Panc1 (cell line): Measurements from ENCODE around the gene C19orf81.
"Not testable (repeated sequence)": the region's sequence is repeated elsewhere in the genome, so short reads cannot be mapped to it uniquely, and the experiment has no call there.

Experiments used
- CTCF ChIP-seq: fragments of 450-650 bp; IDR thresholded peaks from 2 replicates; pipeline ENCODE4 v1.5.1; 2017; ENCODE audit warnings: mild to moderate bottlenecking
- POLR2AphosphoS5 ChIP-seq: IDR thresholded peaks from 2 replicates; pipeline ENCODE4 v1.6.1; 2012; ENCODE audit warnings: mild to moderate bottlenecking, low read depth, low read length, moderate library complexity
- SIN3A ChIP-seq: IDR thresholded peaks from 2 replicates; pipeline ENCODE4 v1.6.1; 2012; ENCODE audit warnings: low read depth, mild to moderate bottlenecking, low read length, moderate library complexity, borderline replicate concordance; ENCODE audit not compliant: insufficient read depth
- TF ChIP-seq, protein P1 (sequence below), 2 experiments: IDR thresholded peaks; 2 replicates each; pipeline ENCODE4 v1.6.1; 2011 to 2012; ENCODE audit warnings: low read depth in 2 of 2, control low read depth in 1 of 2, low read length in 1 of 2, mild to moderate bottlenecking in 1 of 2, moderate library complexity in 1 of 2; ENCODE audit not compliant: insufficient read depth in 1 of 2

- not testable (repeated sequence) for TF ChIP-seq CTCF, POLR2AphosphoS5, SIN3A
- TF ChIP-seq, protein P1, sequence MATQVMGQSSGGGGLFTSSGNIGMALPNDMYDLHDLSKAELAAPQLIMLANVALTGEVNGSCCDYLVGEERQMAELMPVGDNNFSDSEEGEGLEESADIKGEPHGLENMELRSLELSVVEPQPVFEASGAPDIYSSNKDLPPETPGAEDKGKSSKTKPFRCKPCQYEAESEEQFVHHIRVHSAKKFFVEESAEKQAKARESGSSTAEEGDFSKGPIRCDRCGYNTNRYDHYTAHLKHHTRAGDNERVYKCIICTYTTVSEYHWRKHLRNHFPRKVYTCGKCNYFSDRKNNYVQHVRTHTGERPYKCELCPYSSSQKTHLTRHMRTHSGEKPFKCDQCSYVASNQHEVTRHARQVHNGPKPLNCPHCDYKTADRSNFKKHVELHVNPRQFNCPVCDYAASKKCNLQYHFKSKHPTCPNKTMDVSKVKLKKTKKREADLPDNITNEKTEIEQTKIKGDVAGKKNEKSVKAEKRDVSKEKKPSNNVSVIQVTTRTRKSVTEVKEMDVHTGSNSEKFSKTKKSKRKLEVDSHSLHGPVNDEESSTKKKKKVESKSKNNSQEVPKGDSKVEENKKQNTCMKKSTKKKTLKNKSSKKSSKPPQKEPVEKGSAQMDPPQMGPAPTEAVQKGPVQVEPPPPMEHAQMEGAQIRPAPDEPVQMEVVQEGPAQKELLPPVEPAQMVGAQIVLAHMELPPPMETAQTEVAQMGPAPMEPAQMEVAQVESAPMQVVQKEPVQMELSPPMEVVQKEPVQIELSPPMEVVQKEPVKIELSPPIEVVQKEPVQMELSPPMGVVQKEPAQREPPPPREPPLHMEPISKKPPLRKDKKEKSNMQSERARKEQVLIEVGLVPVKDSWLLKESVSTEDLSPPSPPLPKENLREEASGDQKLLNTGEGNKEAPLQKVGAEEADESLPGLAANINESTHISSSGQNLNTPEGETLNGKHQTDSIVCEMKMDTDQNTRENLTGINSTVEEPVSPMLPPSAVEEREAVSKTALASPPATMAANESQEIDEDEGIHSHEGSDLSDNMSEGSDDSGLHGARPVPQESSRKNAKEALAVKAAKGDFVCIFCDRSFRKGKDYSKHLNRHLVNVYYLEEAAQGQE (IDR thresholded peaks at IDR 0.05; ENCODE audit: insufficient read depth in 1 of 2, low read depth in 2 of 2, low read length in 1 of 2) = not testable (repeated sequence)
Observed at GRCh38 chr19:50604264-50605073, 44.8 kb upstream of the C19orf81 start.
